Measurements from ENCODE around the gene DAB1.

DAB1 gene

GRCh38 chr1:57311411-57311810 lies 112.4 kb downstream of the DAB1 start:
- DNase-seq: no peak

- no peak for DNase-seq
Measured at GRCh38 chr1:57311006-57311405, 112.9 kb downstream of the DAB1 start.

GRCh38 chr1:57309630-57310029 lies 114.2 kb downstream of the DAB1 start:
- no peak for DNase-seq

GRCh38 chr1:57307392-57308170 lies 116.3 kb downstream of the DAB1 start:
- DNase-seq: peak; percentile 54 to 96 (median 65)

GRCh38 chr1:57304591-57304990 lies 119.3 kb downstream of the DAB1 start:
- no peak for DNase-seq

GRCh38 chr1:57302812-57303596 lies 120.9 kb downstream of the DAB1 start:
- no peak for DNase-seq

DNA sequence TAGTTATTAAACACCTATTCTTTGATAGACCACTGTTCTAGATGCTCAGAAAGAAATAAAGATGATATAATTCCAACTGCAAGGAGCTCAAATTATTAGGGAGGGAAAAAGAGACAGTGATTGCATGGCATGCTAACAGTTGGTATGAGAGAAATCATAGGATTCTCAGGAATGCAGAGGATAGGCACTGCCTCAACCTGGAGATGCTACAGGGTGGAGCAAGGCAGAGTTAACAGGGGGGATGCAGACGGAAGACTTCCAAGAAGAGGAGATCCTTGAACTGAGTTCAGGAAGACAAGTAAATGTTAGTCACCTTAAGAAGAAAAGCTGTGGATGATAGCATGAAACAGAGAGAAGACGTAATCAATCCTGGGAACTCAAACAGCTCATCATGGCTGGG lies 123.7 kb downstream of the DAB1 start:
- DNase-seq: no peak

- DNase-seq: no peak
Measured at GRCh38 chr1:57296726-57297250, 127.1 kb downstream of the DAB1 start.

- DNase-seq: no peak
Measured at GRCh38 chr1:57295326-57295725, 128.5 kb downstream of the DAB1 start.

GRCh38 chr1:57294177-57294576 lies 129.7 kb downstream of the DAB1 start:
- no peak for DNase-seq

DNA sequence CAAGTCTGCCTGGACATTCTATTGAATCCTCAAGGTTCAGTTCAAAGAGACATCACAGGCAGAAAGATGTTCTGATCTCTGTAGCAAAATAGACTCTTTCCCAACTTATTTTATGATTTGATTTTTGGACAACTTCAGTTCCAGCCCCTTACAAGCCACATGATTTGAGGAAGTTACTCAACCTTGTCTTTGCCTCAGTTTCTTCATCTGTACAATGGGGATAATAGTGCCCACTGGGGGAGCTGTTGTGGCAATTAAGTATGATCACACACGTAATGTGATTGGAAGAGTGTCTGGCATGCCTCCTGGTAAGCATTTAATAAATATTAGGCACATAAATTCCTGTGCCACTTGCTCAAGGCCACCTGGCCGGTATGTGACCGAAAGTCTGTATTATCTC lies 130.6 kb downstream of the DAB1 start:
- DNase-seq: no peak

DNA sequence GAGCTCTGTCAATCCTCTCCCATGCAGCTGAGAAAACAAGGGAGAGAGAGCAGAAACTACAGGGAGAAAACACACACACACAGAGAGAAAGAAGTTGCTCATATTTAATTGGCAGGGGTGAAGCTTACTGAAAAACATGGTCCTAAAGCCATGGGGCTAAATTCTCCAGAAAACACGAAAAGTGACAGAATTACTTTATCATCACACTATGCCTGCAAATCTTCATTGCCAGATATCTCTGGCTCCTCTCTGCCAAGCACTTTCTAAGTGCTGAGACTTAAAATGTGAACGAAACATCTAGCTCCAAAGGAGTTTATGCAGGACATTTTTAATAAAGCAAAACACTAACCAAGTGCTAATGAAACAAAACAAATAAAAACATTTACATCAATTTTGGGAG lies 134.1 kb downstream of the DAB1 start:
- DNase-seq: no peak

DNA sequence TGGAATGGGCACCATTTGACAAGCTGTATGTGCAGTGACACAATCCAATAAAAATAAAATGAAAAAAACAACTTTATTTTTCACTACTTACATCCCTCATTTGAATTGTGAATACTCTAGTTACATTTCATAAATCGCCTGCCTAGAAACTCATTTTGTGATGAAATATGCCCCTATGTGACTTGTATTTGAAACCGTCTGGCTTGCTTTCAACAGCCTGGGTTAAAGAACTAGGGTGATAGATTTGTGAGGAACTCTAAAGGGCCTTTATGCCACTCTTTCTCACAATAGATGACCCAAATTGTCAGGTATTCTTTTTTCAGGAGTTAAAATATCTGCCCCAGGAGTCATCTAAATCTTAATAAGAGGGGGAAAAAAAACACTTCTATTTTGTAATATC lies 137.9 kb downstream of the DAB1 start:
- no peak for DNase-seq

- DNase-seq: no peak
Measured at GRCh38 chr1:57282411-57282810, 141.4 kb downstream of the DAB1 start.

DNA sequence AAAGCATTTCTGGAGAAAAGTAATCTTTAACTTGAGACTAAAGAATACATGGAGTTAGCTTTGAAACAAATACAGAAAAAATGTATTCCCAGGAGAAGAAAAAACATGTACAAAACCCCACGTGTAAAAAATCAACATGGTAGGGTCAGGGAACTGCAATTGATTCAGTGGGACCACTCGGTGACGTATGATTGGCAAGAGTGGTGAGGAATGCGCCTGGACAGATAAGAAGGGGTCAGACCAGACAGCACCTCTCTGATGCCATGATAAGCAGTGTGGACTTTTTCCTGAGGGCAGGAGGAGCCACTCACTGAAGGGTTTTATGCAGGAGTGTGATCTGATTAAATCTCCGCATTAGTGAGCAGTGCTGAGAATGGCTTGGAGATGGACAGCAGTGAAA lies 142.5 kb downstream of the DAB1 start:
- no peak for DNase-seq

- no peak for DNase-seq
Measured at GRCh38 chr1:57279909-57280666, 143.8 kb downstream of the DAB1 start.

DNA sequence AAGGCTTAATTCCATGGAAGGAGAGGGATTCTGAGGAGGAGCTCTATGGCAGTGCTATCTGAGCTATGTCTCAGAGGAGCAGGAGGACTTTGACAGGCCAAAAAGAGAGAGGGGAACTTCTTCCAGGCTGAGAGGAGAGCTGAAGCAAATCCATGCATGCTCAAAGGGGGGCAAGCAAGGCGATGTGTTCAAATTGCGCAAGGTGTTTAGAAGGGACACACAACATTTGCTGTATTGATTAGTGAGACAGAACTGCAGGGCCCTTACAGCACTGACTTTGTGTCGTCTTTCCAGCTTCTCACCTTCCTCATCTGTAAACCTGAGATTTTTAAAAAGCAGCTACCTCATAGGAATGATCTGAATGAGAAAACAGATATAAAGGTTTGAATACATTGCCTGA lies 145.3 kb downstream of the DAB1 start:
- DNase-seq: no peak

DNA sequence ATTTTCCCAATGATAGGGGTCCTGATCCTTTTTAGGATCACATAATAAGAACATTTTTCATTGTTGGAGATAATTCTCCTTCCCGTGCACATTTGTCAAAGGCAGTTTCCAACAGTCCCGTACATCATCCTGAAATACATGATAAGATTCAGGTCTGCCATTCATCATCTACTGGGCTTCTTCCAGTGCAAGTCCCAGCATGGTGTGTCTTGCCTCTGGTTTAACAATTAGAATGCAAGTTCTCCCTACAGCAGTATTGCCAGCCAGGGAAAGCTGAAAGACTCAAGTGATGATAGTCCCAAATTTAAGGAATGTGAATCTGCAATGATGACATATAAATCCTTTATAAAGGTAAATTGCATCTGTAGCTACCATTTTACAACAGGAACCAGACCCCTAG lies 146.2 kb downstream of the DAB1 start:
- no peak for DNase-seq

GRCh38 chr1:57276918-57277317 lies 146.9 kb downstream of the DAB1 start:
- DNase-seq: no peak

- no peak for DNase-seq
Measured at GRCh38 chr1:57272601-57273000, 151.3 kb downstream of the DAB1 start.

- DNase-seq: no peak
Measured at GRCh38 chr1:57272150-57272549, 151.7 kb downstream of the DAB1 start.

DNA sequence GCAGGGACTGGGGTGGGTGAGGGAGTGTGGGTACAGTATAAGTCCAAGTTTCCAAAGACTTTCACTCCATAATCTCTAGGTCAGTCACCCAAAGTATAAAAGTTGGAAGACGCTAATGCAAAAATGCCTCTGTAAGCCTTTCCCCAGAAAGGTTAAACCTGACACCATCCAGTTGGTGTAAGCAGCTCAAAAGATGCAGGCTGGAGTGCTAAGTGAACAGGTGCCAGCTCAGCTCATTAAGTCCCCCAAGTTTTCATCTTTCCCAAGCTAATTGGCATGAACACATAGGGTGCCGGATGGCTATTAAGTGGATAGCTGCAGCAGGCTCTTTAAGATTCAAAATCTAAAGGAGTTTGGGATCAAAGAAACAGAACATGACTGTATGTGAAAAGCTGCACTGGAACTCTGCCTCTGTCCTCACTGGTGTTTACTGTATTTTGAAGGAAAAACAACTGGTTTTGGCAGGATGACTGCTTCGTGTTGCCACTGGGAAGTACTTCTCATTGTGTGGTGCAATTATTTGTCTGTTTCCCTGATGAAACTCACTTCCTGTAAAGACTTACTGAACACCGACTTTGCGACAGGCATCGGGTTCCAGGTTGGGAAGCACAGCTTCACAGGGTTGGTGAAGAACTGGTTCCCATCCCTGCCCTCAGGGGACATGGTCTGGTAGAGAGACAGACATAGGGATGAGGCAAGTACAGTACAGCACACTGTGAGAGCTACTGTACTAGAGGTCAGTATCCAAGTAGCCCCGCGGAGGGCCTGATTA lies 152.7 kb downstream of the DAB1 start:
- DNase-seq: no peak

Data from T-helper 1 cell (primary cell).